Duodenal mucosa (tissue), 2 donors: ENCODE results near the gene BCL7C.
A peak's percentile ranks its signal among the peaks of the same experiment; 100 is the strongest.

Experiments
- H3K27ac ChIP-seq: one replicate; pipeline ENCODE4 v1.7.0; 2013; ENCODE audit warnings: low read depth, low read length
- H3K27me3 ChIP-seq, 2 donors: one replicate each; pipeline ENCODE4 v1.7.0; 2013; ENCODE audit warnings: low read length in 2 of 2, control low read depth in 1 of 2; ENCODE audit not compliant: insufficient read depth in 2 of 2, control insufficient read depth in 1 of 2
- H3K36me3 ChIP-seq, 2 donors: one replicate each; pipeline ENCODE4 v1.7.0; 2013; ENCODE audit warnings: low read length in 2 of 2, control low read depth in 1 of 2; ENCODE audit not compliant: insufficient read depth in 2 of 2, control insufficient read depth in 1 of 2
- H3K4me1 ChIP-seq, 2 donors: one replicate each; pipeline ENCODE4 v1.7.0; 2013; ENCODE audit warnings: low read length in 2 of 2, control low read depth in 1 of 2; ENCODE audit not compliant: insufficient read depth in 2 of 2, control insufficient read depth in 1 of 2
- H3K4me3 ChIP-seq, 2 donors: one replicate each; pipeline ENCODE4 v1.7.0; 2013; ENCODE audit warnings: low read length in 2 of 2, low read depth in 1 of 2
- H3K9ac ChIP-seq, 2 donors: one replicate each; pipeline ENCODE4 v1.7.0; 2013; ENCODE audit warnings: low read length in 2 of 2, low read depth in 1 of 2
- H3K9me3 ChIP-seq, 2 donors: one replicate each; pipeline ENCODE4 v1.7.0; 2013; ENCODE audit warnings: low read length in 2 of 2, control low read depth in 1 of 2; ENCODE audit not compliant: control insufficient read depth in 1 of 2

BCL7C gene

DNA sequence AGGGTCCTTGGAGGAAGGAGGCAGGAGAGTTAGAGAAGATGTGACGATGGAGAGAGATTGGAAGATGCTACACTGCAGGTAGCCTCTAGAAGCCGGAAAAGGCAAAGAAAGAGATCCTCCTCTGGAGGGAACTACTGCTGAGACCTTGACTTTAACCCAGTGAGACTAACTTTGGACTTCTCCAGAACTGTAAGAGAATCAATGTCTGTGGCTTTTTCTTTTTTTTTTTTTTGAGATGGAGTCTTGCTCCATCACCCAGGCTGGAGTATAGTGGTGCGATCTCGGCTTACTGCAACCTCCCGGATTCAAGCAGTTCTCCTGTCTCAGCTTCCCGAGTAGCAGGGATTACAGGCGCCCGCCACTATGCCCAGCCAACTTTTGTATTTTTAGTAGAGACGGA lies 8.7 kb downstream of the BCL7C start:
- H3K27ac ChIP-seq: no peak overlapping the region
- H3K9me3 ChIP-seq: no peaks in the 10 kb centered on the region
- no peaks in the 10 kb centered on the region for H3K27me3 ChIP-seq
- H3K9ac ChIP-seq: no peak overlapping the region
- peaks cover 11 to 18% of the 10 kb centered on the region in 2 donors for H3K4me1 ChIP-seq
- H3K36me3 ChIP-seq: peaks cover 13 to 37% of the 10 kb centered on the region in 2 donors
- no peak overlapping the region for H3K4me3 ChIP-seq

- no peaks in the 10 kb centered on the region for H3K9me3 ChIP-seq
- H3K27ac ChIP-seq: no peak overlapping the region
- H3K27me3 ChIP-seq: no peaks in the 10 kb centered on the region
- H3K4me3 ChIP-seq: no peak overlapping the region
- peaks cover 13 to 41% of the 10 kb centered on the region in 2 donors for H3K36me3 ChIP-seq
- H3K4me1 ChIP-seq: peaks cover 11 to 18% of the 10 kb centered on the region in 2 donors
- H3K9ac ChIP-seq: no peak overlapping the region
Measured at GRCh38 chr16:30884760-30885159, 9.1 kb downstream of the BCL7C start.

- H3K4me1 ChIP-seq: peaks cover 11 to 18% of the 10 kb centered on the region in 2 donors
- no peak overlapping the region for H3K4me3 ChIP-seq
- no peaks in the 10 kb centered on the region for H3K9me3 ChIP-seq
- no peaks in the 10 kb centered on the region for H3K27me3 ChIP-seq
- H3K36me3 ChIP-seq: peaks cover 5 to 34% of the 10 kb centered on the region in 2 donors
- H3K27ac ChIP-seq: no peak overlapping the region
- H3K9ac ChIP-seq: peak overlapping the region in 1 of 2 donors; percentile 18
Measured at GRCh38 chr16:30882429-30883310, 11.2 kb downstream of the BCL7C start.

DNA sequence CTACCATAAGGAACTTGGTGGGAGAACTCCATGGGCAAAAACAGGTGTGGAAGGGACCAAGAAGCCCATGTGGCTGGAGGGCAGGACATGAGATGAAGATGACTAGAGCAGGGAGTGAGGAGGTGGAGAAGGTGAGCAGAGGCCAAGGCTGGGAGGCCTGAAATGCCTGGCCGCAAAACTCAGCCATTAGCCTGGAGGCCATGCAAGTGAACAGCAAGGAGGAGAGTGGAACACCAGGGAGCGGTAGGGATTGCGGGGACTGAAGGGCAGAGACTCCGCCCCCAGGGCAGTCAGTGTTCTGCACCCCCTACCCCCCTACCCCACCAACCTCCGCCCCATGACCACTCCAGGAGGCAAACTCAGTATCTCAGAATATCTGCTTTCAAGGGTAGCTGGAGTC lies 17.0 kb downstream of the BCL7C start:
- Histone ChIP-seq H3K27me3 (no peaks in the 10 kb centered on the region), H3K27ac (peak overlapping the region; percentile 82), H3K36me3 (peaks cover 0 to 11% of the 10 kb centered on the region in 2 donors), H3K4me3 (peak overlapping the region; percentile 85 to 96), H3K9ac (peak overlapping the region; percentile 67 to 87), H3K4me1 (peaks cover 13 to 31% of the 10 kb centered on the region in 2 donors), H3K9me3 (no peaks in the 10 kb centered on the region)

- no peaks in the 10 kb centered on the region for H3K27me3 ChIP-seq
Measured at GRCh38 chr16:30875871-30876801, 17.7 kb downstream of the BCL7C start.

DNA sequence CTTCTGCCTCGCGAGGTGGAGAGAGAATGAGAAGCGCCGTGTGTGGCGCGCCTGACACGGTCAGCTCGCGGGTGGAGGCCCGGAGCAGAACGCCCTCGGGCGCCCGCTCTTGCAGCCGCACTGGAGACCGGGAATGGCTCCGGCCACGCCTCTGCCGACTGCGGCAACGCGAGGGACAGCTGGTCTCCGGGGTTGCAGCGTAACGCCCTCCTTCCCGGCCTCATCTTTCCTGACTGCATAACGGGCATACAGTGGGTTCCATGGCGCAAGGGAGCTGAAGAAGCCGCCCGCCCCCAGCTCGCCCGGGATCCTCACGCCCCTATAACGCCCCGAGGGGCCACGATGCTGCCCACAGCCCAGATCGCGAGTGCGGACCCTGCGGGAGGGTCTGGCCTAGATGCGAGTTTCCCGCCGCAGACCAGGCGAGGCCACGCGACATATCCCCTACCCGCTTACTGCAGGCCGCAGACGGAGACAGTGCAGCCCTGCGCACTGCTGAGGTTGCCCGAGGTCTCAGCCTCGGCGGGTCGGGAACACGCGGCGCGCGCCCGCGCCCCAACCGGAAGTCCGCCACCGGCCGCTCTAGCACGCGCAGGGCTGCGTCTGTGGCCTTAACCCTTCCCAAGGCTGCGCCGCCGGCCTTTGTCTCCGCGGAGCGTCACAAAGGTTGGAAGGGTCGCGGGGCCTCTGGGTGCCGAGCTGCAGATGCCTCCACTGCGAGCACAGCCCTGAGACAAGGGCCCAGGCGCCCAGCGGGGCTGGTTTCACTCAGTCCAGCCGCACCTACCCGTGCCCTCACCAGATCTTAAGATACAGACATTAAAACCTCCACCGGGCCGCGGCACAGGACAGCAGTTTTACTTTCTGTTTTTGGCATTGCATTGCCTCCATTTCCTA lies 18.8 kb downstream of the BCL7C start:
- no peaks in the 10 kb centered on the region for H3K27me3 ChIP-seq
- peak overlapping the region; percentile 67 to 87 for H3K9ac ChIP-seq
- H3K36me3 ChIP-seq: peaks cover 0 to 10% of the 10 kb centered on the region in 2 donors
- peak overlapping the region; percentile 85 to 96 for H3K4me3 ChIP-seq
- H3K9me3 ChIP-seq: no peaks in the 10 kb centered on the region
- peak overlapping the region; percentile 82 for H3K27ac ChIP-seq
- H3K4me1 ChIP-seq: peaks cover 13 to 25% of the 10 kb centered on the region in 2 donors

More at GRCh38 chr16:30875871-30876801, 17.7 kb downstream of the BCL7C start:
- H3K4me1 ChIP-seq: peaks cover 13 to 25% of the 10 kb centered on the region in 2 donors
- H3K36me3 ChIP-seq: peaks cover 0 to 11% of the 10 kb centered on the region in 2 donors
- no peaks in the 10 kb centered on the region for H3K9me3 ChIP-seq
- H3K9ac ChIP-seq: peak overlapping the region; percentile 67 to 87
- peak overlapping the region; percentile 85 to 96 for H3K4me3 ChIP-seq
- H3K27ac ChIP-seq: peak overlapping the region; percentile 82

- peaks cover 13 to 25% of the 10 kb centered on the region in 2 donors for H3K4me1 ChIP-seq
- peak overlapping the region; percentile 85 to 96 for H3K4me3 ChIP-seq
- no peaks in the 10 kb centered on the region for H3K27me3 ChIP-seq
- peak overlapping the region; percentile 82 for H3K27ac ChIP-seq
- H3K9me3 ChIP-seq: no peaks in the 10 kb centered on the region
- peaks cover 0 to 6% of the 10 kb centered on the region in 2 donors for H3K36me3 ChIP-seq
- H3K9ac ChIP-seq: peak overlapping the region; percentile 67 to 87
Measured at GRCh38 chr16:30874244-30874820, 19.5 kb downstream of the BCL7C start.

- Histone ChIP-seq H3K9me3 (no peaks in the 10 kb centered on the region), H3K9ac (no peak overlapping the region), H3K4me3 (no peak overlapping the region)
Measured at GRCh38 chr16:30870904-30871303, 23.0 kb downstream of the BCL7C start.

DNA sequence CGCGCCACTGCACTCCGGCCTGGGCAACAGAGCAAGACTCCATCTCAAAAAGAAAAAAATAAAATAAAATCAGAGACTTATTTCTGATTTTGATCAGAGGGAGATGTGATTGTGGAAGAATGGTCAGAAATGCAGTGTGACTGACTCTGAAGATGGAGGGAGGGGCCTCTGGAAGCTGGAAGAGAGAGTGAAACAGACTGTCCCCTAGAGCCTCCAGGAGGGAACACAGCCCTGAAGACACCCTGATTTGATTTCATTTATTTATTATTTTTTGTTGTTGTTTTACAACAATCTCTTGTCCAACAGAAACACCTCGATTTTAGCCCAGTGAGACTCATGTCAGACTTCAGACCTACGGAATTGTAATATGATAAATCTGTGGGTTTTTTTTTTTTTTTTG lies 26.1 kb downstream of the BCL7C start:
- Histone ChIP-seq H3K27me3 (no peaks in the 10 kb centered on the region), H3K9me3 (no peaks in the 10 kb centered on the region), H3K4me1 (no peaks in the 10 kb centered on the region), H3K4me3 (no peak overlapping the region), H3K9ac (no peak overlapping the region), H3K36me3 (no peaks in the 10 kb centered on the region), H3K27ac (no peak overlapping the region)

More at GRCh38 chr16:30870904-30871303, 23.0 kb downstream of the BCL7C start:
- Histone ChIP-seq H3K27ac (no peak overlapping the region), H3K36me3 (no peaks in the 10 kb centered on the region), H3K27me3 (no peaks in the 10 kb centered on the region), H3K4me1 (peaks cover under 1 to 11% of the 10 kb centered on the region in 2 donors)
